Activated T-cell treated with anti-CD3 and anti-CD28 coated beads for 24 hours (primary cell): ENCODE measurements around the gene FSHB.
A peak's percentile ranks its signal among the peaks of the same experiment; 100 is the strongest.
"Not testable (repeated sequence)": the region's sequence is repeated elsewhere in the genome, so short reads cannot be mapped to it uniquely, and the experiment has no call there.

ENCODE experiments used
- DNase-seq: peaks from one replicate; pipeline ENCODE4 v3.0.0-alpha.2; 2020; ENCODE audit warnings: low read depth

The FSHB gene

GRCh38 chr11:30230714-30231113, at the start of gene FSHB:
Gene FSHB, plus strand, starts transcription at chr11:30231014. Its CDS starts 889 bp downstream, at chr11:30231903.
- DNase-seq = no peak

DNA sequence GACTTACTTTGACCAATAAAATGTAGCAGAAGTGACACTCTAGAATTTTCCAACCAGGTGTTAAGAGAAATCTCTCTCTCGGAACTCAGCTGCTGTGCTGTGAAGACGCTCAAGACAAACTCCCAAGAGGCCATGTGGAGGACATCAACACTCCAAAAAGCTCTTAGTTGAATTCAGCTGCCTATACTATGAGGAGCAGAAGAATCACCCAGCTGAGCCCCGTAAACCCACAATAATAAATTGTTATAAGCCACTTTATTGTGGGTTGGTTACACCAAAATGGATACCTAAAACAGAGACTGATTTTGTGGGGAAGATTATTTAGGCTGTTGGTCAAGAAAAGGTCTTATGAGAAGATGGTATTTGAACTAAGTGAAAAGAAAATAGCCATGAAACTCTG, 44.1 kb upstream of the FSHB start:
- DNase-seq = no peak

DNA sequence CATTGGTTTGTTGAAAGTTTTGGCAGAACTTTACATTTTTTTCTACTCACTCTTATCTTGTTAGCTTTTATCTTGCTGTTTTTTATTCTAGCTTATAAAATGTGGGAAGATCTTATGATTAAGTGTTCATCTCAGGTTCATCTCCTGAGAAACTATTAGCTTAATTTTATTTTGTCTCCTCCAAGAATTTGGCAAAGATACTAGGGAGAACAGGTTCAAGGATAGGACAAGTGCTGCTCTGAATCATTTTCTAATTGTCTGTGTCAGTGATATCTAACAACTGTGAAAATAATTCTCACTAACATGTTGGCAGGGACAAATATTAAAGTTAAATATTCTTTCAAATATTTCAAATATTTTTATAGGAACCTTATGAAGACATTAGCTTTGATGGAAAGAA, 38.2 kb upstream of the FSHB start:
- DNase-seq = no peak

- peak; percentile 19 for DNase-seq
These were observed 34.2 kb upstream of the FSHB start for GRCh38 chr11:30196400-30197206.

DNA sequence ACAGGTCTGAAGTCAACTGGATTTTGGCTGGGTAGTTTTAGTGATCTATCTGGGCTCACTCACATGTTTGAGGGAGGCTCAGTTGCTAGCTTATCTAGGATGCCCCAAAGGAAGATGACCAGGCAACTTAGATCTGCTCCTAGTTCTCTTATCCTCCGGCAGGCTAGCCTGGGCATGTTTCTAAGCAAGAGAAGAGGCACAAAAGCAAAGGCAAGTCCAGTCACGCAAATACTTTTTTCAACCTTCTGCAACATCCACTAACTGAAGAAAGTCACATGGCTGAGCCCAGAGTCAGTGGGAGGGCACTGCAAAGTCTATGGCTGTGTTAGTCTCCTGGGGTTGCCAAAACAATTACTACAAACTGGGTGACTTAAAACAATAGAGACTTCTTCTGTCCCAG, 32.9 kb upstream of the FSHB start:
- DNase-seq = no peak

DNA sequence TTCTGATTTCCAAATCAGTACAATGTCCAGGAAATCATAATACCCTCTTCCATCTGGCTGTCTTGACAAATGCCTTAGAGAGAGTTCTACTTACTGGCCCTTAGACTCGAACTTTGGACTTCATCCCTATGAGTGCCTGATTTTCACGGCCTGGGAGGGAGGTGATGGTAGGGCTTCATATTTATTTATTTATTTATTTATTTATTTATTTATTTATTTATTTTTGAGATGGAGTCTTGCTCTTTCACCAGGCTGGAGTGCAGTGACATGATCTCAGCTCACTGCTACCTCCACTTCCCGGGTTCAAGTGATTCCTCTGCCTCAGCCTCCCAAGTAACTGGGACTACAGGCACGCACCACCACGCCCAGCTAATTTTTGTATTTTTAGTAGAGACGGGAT, 27.8 kb upstream of the FSHB start:
- not testable (repeated sequence) for DNase-seq

DNA sequence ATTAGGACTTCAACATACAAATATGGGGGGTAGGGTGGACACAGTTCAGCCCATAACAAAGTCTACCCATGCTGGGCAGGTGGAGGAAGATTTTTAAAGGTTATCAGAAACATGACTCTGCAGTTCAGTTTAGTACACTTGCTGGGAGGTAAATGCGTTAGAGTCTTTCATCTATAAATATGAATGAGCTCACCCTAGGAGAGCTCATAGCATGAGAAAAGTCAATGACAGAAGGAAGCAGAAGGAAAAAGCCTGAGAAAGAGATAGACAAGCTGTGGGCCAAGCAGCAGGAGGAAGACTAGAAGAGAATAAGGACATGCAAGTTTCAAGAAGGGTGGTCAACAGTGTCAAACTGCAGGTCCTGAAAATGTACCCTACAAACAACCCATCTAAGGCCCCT, 27.0 kb upstream of the FSHB start:
- DNase-seq = no peak

GRCh38 chr11:30206249-30206996, 24.4 kb upstream of the FSHB start:
- no peak for DNase-seq

- DNase-seq = no peak
These were observed 20.5 kb upstream of the FSHB start for GRCh38 chr11:30210357-30210756.

- no peak for DNase-seq
These were observed 14.3 kb upstream of the FSHB start for GRCh38 chr11:30216534-30216933.

DNA sequence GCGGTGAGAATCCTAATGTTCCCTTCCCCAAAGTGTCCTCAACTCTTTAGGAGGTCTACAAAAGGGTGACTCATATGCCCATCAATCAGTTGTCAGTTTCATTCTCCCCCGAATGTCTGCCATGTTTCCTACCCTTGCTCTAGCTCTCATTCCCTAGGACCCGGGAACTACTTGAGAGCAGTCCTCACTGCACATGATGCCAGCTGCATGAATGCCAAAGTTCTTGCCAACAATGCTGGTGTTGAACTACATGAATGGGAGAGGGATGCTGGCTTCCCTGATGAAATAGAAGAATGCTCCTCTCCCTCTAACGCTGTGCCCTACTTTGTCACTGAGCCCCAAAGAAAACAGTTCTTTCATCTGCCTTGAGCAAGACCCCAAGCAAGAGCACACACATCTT, 12.5 kb upstream of the FSHB start:
- DNase-seq = no peak

- DNase-seq = no peak
These were observed 5.2 kb upstream of the FSHB start for GRCh38 chr11:30225642-30226041.

DNA sequence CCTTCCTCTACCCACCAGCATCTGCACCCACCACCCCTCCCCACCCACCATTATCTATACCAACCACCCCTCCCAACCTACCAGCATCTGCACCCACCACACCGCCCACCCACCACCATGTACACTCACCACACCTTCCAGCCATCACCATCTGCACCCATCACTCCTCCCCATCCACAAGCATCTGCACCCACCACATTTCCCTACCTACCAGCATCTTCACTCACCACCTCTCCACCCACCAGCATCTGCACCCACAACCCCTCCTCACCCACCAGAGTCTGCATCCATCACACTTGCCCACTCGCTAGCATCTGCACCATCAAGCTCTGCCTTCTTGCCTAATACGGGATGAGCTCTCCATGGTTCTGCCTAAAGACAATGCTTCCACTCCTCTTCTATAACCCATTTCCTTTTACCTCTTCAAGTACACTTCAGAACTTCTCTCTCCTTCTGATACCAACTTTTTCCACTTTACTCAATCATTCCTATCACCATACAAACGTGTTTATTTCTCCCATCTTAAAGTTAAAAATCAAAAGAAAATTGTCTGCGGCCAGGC, 2.4 kb upstream of the FSHB start:
- no peak for DNase-seq

- no peak for DNase-seq
These were observed 8.2 kb downstream of the FSHB start for GRCh38 chr11:30239025-30239424.

GRCh38 chr11:30244265-30244664, 13.5 kb downstream of the FSHB start:
- DNase-seq = no peak

DNA sequence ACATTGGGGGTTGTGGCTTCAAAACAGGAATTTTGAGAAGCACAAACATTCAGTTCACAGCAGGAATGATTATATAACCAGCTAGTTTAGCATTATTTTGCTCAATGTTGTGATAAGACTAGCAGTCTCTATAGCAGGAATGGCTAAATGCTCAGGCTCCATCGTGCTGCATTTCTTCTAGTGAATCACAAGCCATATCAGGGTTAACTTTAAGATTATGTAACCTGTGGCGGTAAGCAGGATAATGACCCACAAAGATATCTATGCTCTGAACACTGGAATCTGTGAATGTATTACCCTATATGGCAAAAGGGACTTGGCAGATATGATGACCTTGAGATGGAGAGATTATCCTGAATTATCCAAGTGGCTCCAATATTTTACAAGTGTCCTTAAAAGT, 14.8 kb downstream of the FSHB start:
- no peak for DNase-seq

GRCh38 chr11:30254307-30255298, 23.8 kb downstream of the FSHB start:
- DNase-seq = no peak

DNA sequence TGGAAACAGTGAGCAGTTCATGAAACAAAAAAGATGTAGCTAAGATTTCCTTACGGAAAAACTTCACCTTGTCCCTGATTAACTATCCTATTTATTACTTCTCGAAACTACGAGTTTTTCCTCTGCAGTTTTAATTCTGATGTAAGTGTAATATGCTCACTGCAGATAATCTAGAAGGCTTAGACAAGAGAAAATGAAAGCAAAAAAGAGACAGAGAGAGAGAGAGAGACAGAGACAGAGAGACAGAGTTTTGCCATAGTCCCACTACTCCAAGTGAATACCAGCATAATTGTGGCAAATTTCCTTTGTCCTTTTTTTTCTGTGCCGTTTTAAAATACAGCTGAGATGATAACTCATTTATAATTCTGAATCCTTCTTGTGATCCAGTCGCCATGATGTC, 24.8 kb downstream of the FSHB start:
- DNase-seq = no peak

- DNase-seq = no peak
These were observed 26.2 kb downstream of the FSHB start for GRCh38 chr11:30257058-30257457.

GRCh38 chr11:30258679-30259078, 27.9 kb downstream of the FSHB start:
- no peak for DNase-seq

DNA sequence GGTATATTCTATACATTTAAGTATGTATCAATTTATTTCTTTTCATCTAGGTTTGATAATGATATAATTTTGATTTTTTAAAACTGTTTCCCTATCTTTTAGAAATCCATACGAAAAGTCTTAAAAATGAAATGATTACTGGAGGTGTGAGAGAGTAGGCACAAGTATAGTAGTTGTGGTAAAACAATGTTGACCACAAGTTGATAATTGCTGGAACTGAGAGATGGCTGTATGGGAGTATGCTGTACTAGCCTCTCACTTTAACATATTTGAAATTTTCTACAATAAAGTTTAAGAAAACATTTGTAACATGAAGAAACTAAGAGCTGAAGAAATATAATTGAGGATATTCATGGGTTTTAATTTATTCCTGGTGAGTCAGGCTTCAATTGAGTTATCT, 30.0 kb downstream of the FSHB start:
- no peak for DNase-seq

- DNase-seq = no peak
These were observed 31.0 kb downstream of the FSHB start for GRCh38 chr11:30261821-30262220.
